Smooth muscle cell (in vitro differentiated cells): ENCODE results near the gene ROR2. TPM values are rescaled to one million over a fixed set of nuclear protein-coding genes. Genes with fewer than 3 reads are reported as not detected.

Experiments
- DNase-seq: peaks from one replicate; lab custom pipeline; 2025; ENCODE audit not compliant: unreplicated experiment; lab: John Stamatoyannopoulos, UW
- H2AFZ ChIP-seq: fragments of 200-600 bp; sonication (generic); 2 replicates; pipeline ENCODE4 v1.6.0; 2016; ENCODE audit warnings: antibody characterized with exemption, low read depth, mild to moderate bottlenecking
- H3F3A ChIP-seq: fragments of 200-600 bp; sonication (generic); 2 replicates; pipeline ENCODE4 v1.6.0; 2017; ENCODE audit warnings: antibody characterized with exemption, low read depth
- H3K27ac ChIP-seq: fragments of 200-600 bp; sonication (generic); 2 replicates; pipeline ENCODE4 v1.5.1; 2016; ENCODE audit warnings: low read depth, mild to moderate bottlenecking
- H3K27me3 ChIP-seq: fragments of 200-600 bp; sonication (generic); 2 replicates; pipeline ENCODE4 v1.6.1; 2016; ENCODE audit warnings: low read depth, mild to moderate bottlenecking
- H3K36me3 ChIP-seq: fragments of 200-600 bp; sonication (generic); 2 replicates; pipeline ENCODE4 v1.5.1; 2016; ENCODE audit warnings: low read depth
- H3K4me1 ChIP-seq: fragments of 200-600 bp; sonication (generic); 2 replicates; pipeline ENCODE4 v1.5.1; 2016; ENCODE audit warnings: low read depth
- H3K4me2 ChIP-seq: fragments of 200-600 bp; sonication (generic); 2 replicates; pipeline ENCODE4 v1.6.0; 2016; ENCODE audit warnings: mild to moderate bottlenecking
- H3K4me3 ChIP-seq: fragments of 200-600 bp; sonication (generic); 2 replicates; pipeline ENCODE4 v1.5.1; 2016; ENCODE audit warnings: mild to moderate bottlenecking
- H3K79me2 ChIP-seq: fragments of 200-600 bp; sonication (generic); 2 replicates; pipeline ENCODE4 v1.6.0; 2016; ENCODE audit warnings: low read depth, mild to moderate bottlenecking
- H3K9ac ChIP-seq: fragments of 200-600 bp; sonication (generic); 2 replicates; pipeline ENCODE4 v1.6.0; 2016; ENCODE audit warnings: low read depth
- H3K9me3 ChIP-seq: fragments of 200-600 bp; sonication (generic); replicated peaks from 2 replicates; pipeline ENCODE4 v1.5.1; 2016; ENCODE audit warnings: low read depth
- H4K20me1 ChIP-seq: fragments of 200-600 bp; sonication (generic); 2 replicates; pipeline ENCODE4 v1.6.0; 2016; ENCODE audit warnings: low read depth
- WGBS: methylation state at CpG from one replicate; pipeline ENCODE4 v1.1.7; 2016; ENCODE audit warnings: low lambda C conversion rate; 5-methylcytosine and 5-hydroxymethylcytosine counted together
- polyA plus RNA-seq: library from polyadenylated mRNA; unstranded; fragments of >200 nt; fragmentation: Nextera tagmentation; extraction: Ambion mirVana; gene quantifications from 2 replicates; pipeline ENCODE4 v1.2.1, GENCODE V29; 2016
- total RNA-seq: library from RNA; depleted of rRNA; stranded (reverse); fragments of >200 nt; gene quantifications from 2 replicates; pipeline ENCODE4 v1.2.3, GENCODE V29; 2014
- TF ChIP-seq, protein P1 (sequence below): fragments of 200-600 bp; sonication (generic); IDR thresholded peaks from 2 replicates; pipeline ENCODE4 v1.5.1; 2017; ENCODE audit warnings: borderline replicate concordance, mild to moderate bottlenecking, antibody characterized with exemption; ENCODE audit not compliant: insufficient read depth, poor library complexity, severe bottlenecking

The ROR2 gene
- total and polyA plus RNA-seq, 2 experiments from 2014 or later: 16.7 to 21.7 TPM

DNA sequence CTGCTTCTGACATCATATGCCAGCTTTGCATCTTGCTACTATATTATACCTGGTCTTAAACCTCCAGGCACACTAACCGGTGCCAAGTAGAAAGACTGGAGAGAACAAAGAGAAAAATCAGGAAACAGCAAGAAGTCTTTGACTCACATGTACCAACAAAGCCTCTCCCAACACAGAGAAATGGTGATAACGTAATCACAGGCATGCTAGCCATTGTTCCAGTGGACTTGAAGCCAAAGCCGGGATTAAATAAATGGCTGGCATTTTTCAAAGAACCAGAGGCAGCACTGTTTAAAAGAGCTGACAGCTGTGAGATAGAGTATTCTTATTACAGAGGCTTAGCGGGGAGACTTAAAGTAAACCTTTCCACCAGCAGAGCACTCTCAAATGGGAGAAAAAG, 378.0 kb downstream of the ROR2 start:
- H3K4me3 ChIP-seq: no peak overlapping the region
- no peaks in the 10 kb centered on the region for H3K9me3 ChIP-seq
- no peaks in the 10 kb centered on the region for H3K27me3 ChIP-seq
- no peaks in the 10 kb centered on the region for H3K36me3 ChIP-seq
- no peak overlapping the region for H3K9ac ChIP-seq
- H3K4me1 ChIP-seq: peaks cover 16% of the 10 kb centered on the region
- H2AFZ ChIP-seq: no peak overlapping the region
- WGBS: 8% methylated on average over 4 of the region's 4 CpGs
- H3K4me2 ChIP-seq: peak overlapping the region; percentile 65
- H3F3A ChIP-seq: peaks cover 5% of the 10 kb centered on the region
- peak overlapping the region; percentile 32 for H3K27ac ChIP-seq
- TF ChIP-seq, protein P1, sequence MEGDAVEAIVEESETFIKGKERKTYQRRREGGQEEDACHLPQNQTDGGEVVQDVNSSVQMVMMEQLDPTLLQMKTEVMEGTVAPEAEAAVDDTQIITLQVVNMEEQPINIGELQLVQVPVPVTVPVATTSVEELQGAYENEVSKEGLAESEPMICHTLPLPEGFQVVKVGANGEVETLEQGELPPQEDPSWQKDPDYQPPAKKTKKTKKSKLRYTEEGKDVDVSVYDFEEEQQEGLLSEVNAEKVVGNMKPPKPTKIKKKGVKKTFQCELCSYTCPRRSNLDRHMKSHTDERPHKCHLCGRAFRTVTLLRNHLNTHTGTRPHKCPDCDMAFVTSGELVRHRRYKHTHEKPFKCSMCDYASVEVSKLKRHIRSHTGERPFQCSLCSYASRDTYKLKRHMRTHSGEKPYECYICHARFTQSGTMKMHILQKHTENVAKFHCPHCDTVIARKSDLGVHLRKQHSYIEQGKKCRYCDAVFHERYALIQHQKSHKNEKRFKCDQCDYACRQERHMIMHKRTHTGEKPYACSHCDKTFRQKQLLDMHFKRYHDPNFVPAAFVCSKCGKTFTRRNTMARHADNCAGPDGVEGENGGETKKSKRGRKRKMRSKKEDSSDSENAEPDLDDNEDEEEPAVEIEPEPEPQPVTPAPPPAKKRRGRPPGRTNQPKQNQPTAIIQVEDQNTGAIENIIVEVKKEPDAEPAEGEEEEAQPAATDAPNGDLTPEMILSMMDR: no peak
- DNase-seq: no peak
- no peaks in the 10 kb centered on the region for H4K20me1 ChIP-seq
- no peaks in the 10 kb centered on the region for H3K79me2 ChIP-seq

DNA sequence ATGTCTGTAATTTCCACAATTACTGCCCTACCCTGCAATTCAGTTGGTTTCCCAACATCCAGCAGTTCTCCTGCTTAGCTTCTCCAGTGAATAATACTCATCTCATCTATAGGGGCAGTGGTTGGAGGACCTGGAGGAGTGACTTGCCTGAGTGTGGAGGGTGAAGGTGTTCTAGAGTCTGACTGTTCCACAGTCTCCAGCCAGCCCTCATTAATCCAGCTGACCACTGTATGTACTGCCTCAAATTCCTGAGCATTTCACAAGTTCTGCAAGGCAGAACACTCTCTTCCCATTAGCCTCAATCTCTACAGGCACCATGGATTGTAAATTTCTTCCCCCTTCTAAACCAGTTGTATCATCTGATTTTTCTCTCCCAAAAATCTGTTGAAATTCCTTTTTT, 379.0 kb downstream of the ROR2 start:
- Histone ChIP-seq H3K9ac (no peak overlapping the region), H3K79me2 (no peaks in the 10 kb centered on the region), H3K4me1 (peaks cover 16% of the 10 kb centered on the region), H3K4me2 (peak overlapping the region; percentile 65), H2AFZ (no peak overlapping the region), H3K27me3 (no peaks in the 10 kb centered on the region), H3K27ac (no peak overlapping the region), H3K36me3 (no peaks in the 10 kb centered on the region), H3K9me3 (no peaks in the 10 kb centered on the region), H3F3A (peaks cover 5% of the 10 kb centered on the region), H4K20me1 (no peaks in the 10 kb centered on the region), H3K4me3 (no peak overlapping the region)
- no peak for DNase-seq
- TF ChIP-seq, protein P1: no peak

DNA sequence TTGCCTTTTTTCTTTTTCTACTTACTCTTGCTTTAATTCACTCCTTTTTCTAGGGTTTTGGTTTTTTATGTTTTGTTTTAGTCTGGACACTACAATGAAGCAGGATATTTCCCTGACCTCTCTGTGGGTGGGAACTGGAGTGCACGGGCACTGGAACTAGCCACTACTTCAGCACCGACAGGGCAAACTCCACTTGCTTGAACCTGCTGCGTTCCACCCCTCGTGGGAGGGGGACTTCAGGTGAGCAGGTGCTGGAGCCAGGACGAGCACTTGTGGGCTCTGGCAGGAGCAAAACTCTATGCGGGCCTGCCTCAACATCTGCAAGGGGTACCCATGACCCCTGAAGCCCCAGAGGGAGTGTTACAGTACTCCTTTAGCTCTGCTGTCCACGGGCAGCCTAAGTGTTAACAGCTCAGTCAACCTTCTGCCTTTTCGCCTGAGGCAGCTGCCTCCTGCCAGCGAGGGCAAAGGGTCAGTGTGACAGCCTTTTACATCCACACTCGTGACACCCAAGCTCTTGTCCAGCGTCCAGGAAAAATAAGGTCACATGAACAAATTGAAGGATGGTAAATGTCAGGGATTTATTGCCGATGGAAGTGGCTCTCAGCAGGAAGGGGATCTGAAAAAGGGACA, 382.3 kb downstream of the ROR2 start:
- Histone ChIP-seq H3K9ac (no peak overlapping the region), H4K20me1 (no peaks in the 10 kb centered on the region), H2AFZ (no peak overlapping the region), H3K36me3 (no peaks in the 10 kb centered on the region), H3K27ac (no peak overlapping the region), H3K4me1 (peaks cover 14% of the 10 kb centered on the region), H3K4me2 (no peak overlapping the region), H3K4me3 (no peak overlapping the region), H3K9me3 (no peaks in the 10 kb centered on the region), H3F3A (peaks cover 5% of the 10 kb centered on the region), H3K27me3 (no peaks in the 10 kb centered on the region), H3K79me2 (no peaks in the 10 kb centered on the region)
- 82% methylated on average over 12 of the region's 12 CpGs for WGBS
- TF ChIP-seq, protein P1: no peak
- DNase-seq: no peak

DNA sequence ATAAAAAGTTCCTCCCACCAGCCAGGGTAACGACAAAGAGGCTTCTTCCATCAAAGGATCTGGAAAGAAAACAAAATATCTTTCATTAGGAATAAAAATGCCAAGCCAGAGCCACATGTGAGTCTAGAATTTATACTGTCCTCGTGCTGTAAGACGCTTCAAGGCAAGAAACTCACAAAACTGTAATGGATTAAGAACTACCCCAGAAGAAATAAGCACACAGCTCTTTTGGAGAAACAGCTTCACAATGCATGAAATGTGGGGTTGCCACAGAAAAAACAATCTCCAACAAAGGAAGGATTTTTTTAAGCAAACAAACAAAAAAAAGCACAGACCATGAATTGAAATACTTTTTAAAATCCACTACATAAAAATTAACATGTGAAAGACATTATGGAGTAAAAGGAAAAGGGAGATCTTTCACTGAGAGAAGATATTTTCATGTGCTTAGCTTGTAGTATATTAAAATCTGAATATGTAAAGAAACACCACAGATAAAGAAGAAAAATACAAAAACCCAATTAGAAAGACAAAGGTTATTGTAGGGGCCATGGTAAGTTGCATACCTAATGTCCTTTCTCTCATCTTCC, 385.9 kb downstream of the ROR2 start:
- WGBS: 35% methylated on average over 3 of the region's 3 CpGs
- H4K20me1 ChIP-seq: no peaks in the 10 kb centered on the region
- TF ChIP-seq, protein P1: no peak
- no peak overlapping the region for H3K27ac ChIP-seq
- H3K4me1 ChIP-seq: peaks cover 13% of the 10 kb centered on the region
- no peaks in the 10 kb centered on the region for H3K36me3 ChIP-seq
- no peaks in the 10 kb centered on the region for H3K9me3 ChIP-seq
- peak overlapping the region; percentile 62 for H2AFZ ChIP-seq
- no peaks in the 10 kb centered on the region for H3K79me2 ChIP-seq
- no peak overlapping the region for H3K4me3 ChIP-seq
- no peak overlapping the region for H3K9ac ChIP-seq
- no peak for DNase-seq
- no peak overlapping the region for H3K4me2 ChIP-seq
- no peaks in the 10 kb centered on the region for H3F3A ChIP-seq
- H3K27me3 ChIP-seq: no peaks in the 10 kb centered on the region
